ENCODE results near the gene ANKRD11. TPM values are rescaled to one million over a fixed set of nuclear protein-coding genes. Genes with fewer than 3 reads are reported as not detected.

The ANKRD11 gene
- total RNA-seq, 1 experiment from 2014 or later = 99.4 TPM

GRCh38 chr16:89233678-89234490 is 256.5 kb downstream of the ANKRD11 start:
- intact Hi-C loops (cut with micrococcal nuclease; ENCODE audit: unreplicated experiment) = no loop called here
- no peak overlapping the region for H3K27ac ChIP-seq (ENCODE audit: low read length)
- H3K9me3 ChIP-seq (ENCODE audit: control insufficient read depth, insufficient read depth, low read depth, low read length) = peaks cover 13% of the 10 kb centered on the region; the same call in 1 of the 2 replicates
- BruUV-seq (replicated peaks) = no TSS peak
- in situ Hi-C loops (cut with HindIII; ENCODE audit: low pct_unique_long_range_greater_than_20kb, low sequenced_read_pairs) = no loop called here
- POLR2A ChIA-PET = no interaction called here
- no peaks in the 10 kb centered on the region for H3K36me3 ChIP-seq (ENCODE audit: control insufficient read depth, insufficient read depth, low read length)
- CTCF ChIA-PET = no interaction called here
- no peaks in the 10 kb centered on the region for H3K4me1 ChIP-seq (ENCODE audit: control insufficient read depth, insufficient read depth, low read length)
- no peak overlapping the region for H3K4me3 ChIP-seq (ENCODE audit: low read depth in 2 of 2, low read length in 2 of 2)
- TF ChIP-seq POLR2AphosphoS5 (IDR thresholded peaks at IDR 0.05; ENCODE audit: low read depth, low read length) = no peak
- no peak for TF ChIP-seq TCF7L2 (IDR thresholded peaks at IDR 0.05; ENCODE audit: low read depth, low read length)
- TF ChIP-seq, protein P1, sequence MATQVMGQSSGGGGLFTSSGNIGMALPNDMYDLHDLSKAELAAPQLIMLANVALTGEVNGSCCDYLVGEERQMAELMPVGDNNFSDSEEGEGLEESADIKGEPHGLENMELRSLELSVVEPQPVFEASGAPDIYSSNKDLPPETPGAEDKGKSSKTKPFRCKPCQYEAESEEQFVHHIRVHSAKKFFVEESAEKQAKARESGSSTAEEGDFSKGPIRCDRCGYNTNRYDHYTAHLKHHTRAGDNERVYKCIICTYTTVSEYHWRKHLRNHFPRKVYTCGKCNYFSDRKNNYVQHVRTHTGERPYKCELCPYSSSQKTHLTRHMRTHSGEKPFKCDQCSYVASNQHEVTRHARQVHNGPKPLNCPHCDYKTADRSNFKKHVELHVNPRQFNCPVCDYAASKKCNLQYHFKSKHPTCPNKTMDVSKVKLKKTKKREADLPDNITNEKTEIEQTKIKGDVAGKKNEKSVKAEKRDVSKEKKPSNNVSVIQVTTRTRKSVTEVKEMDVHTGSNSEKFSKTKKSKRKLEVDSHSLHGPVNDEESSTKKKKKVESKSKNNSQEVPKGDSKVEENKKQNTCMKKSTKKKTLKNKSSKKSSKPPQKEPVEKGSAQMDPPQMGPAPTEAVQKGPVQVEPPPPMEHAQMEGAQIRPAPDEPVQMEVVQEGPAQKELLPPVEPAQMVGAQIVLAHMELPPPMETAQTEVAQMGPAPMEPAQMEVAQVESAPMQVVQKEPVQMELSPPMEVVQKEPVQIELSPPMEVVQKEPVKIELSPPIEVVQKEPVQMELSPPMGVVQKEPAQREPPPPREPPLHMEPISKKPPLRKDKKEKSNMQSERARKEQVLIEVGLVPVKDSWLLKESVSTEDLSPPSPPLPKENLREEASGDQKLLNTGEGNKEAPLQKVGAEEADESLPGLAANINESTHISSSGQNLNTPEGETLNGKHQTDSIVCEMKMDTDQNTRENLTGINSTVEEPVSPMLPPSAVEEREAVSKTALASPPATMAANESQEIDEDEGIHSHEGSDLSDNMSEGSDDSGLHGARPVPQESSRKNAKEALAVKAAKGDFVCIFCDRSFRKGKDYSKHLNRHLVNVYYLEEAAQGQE (IDR thresholded peaks at IDR 0.05; ENCODE audit: insufficient read depth in 1 of 2, low read depth in 2 of 2, low read length in 1 of 2) = no peak
- TF ChIP-seq, protein P2, sequence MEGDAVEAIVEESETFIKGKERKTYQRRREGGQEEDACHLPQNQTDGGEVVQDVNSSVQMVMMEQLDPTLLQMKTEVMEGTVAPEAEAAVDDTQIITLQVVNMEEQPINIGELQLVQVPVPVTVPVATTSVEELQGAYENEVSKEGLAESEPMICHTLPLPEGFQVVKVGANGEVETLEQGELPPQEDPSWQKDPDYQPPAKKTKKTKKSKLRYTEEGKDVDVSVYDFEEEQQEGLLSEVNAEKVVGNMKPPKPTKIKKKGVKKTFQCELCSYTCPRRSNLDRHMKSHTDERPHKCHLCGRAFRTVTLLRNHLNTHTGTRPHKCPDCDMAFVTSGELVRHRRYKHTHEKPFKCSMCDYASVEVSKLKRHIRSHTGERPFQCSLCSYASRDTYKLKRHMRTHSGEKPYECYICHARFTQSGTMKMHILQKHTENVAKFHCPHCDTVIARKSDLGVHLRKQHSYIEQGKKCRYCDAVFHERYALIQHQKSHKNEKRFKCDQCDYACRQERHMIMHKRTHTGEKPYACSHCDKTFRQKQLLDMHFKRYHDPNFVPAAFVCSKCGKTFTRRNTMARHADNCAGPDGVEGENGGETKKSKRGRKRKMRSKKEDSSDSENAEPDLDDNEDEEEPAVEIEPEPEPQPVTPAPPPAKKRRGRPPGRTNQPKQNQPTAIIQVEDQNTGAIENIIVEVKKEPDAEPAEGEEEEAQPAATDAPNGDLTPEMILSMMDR (IDR thresholded peaks at IDR 0.05) = no peak
- no peak for TF ChIP-seq SIN3A (IDR thresholded peaks at IDR 0.05; ENCODE audit: borderline replicate concordance, insufficient read depth, low read depth, low read length)
- ATAC-seq = no peak
- no peak for DNase-seq (ENCODE audit: low read depth, low spot score)
- no peaks in the 10 kb centered on the region for H3K27me3 ChIP-seq (ENCODE audit: control insufficient read depth, insufficient read depth, low read length)

- ATAC-seq (no peak), DNase-seq (ENCODE audit: low read depth, low spot score) (no peak)
- H3K4me1 ChIP-seq (ENCODE audit: control insufficient read depth, insufficient read depth, low read length) = no peaks in the 10 kb centered on the region
- H3K36me3 ChIP-seq (ENCODE audit: control insufficient read depth, insufficient read depth, low read length) = peaks cover 6% of the 10 kb centered on the region; the same call in 1 of the 2 replicates
- TF ChIP-seq TCF7L2 (IDR thresholded peaks at IDR 0.05; ENCODE audit: low read depth, low read length) (no peak), POLR2AphosphoS5 (IDR thresholded peaks at IDR 0.05; ENCODE audit: low read depth, low read length) (no peak), SIN3A (IDR thresholded peaks at IDR 0.05; ENCODE audit: borderline replicate concordance, insufficient read depth, low read depth, low read length) (no peak)
- TF ChIP-seq, protein P1 (IDR thresholded peaks at IDR 0.05; ENCODE audit: insufficient read depth in 1 of 2, low read depth in 2 of 2, low read length in 1 of 2) = no peak
- TF ChIP-seq, protein P2 (IDR thresholded peaks at IDR 0.05) = no peak
- no TSS peak for BruUV-seq (replicated peaks)
- in situ Hi-C loops (cut with HindIII; ENCODE audit: low pct_unique_long_range_greater_than_20kb, low sequenced_read_pairs) = no loop called here
- ChIA-PET POLR2A (no interaction called here), CTCF (no interaction called here)
- H3K27me3 ChIP-seq (ENCODE audit: control insufficient read depth, insufficient read depth, low read length) = no peaks in the 10 kb centered on the region
- no peak overlapping the region for H3K4me3 ChIP-seq (ENCODE audit: low read depth in 2 of 2, low read length in 2 of 2)
- no peak overlapping the region for H3K27ac ChIP-seq (ENCODE audit: low read length)
- intact Hi-C loops (cut with micrococcal nuclease; ENCODE audit: unreplicated experiment) = no loop called here
- H3K9me3 ChIP-seq (ENCODE audit: control insufficient read depth, insufficient read depth, low read depth, low read length) = peaks cover 31% of the 10 kb centered on the region; the same call in 1 of the 2 replicates
Measured at GRCh38 chr16:89232107-89232506, 258.3 kb downstream of the ANKRD11 start.

Measured in Panc1 (cell line).